IMR-90 (cell line): Measurements from ENCODE around the gene PPP1R12B. TPM values are rescaled to one million over a fixed set of nuclear protein-coding genes. Genes with fewer than 3 reads are reported as not detected.

Experiments
- ATAC-seq: fragments of 200-7000 bp; cut with Tn5 transposase; 2 replicates; pipeline ENCODE4 v1.9.1; 2020; ENCODE audit warnings: low read depth, mild to moderate bottlenecking, moderate library complexity
- BruUV-seq: library from RNA; stranded (reverse); fragments of 400-500 nt; replicated peaks from 2 replicates; lab custom pipeline; 2021; lab: Mats Ljungman, UMichigan
- CTCF ChIA-PET: fragments of 300-600 bp; formaldehyde crosslinking; extraction: SDS; loops from one replicate; lab custom pipeline; 2021; ENCODE audit warnings: antibody characterized with exemption; lab: Yijun Ruan, JAX
- POLR2A ChIA-PET: fragments of 300-600 bp; sonication (Branson Sonifier 250); formaldehyde crosslinking; loops from one replicate; lab custom pipeline; 2022; ENCODE audit warnings: antibody characterized with exemption; ENCODE audit not compliant: unreplicated experiment; lab: Charles Lee
- DNase-seq: peaks from one replicate; pipeline ENCODE4 v3.0.0; 2013
- H2AFZ ChIP-seq: replicated peaks from 2 replicates; pipeline ENCODE3; 2013; ENCODE audit warnings: low read length, mild to moderate bottlenecking; ENCODE audit not compliant: poor library complexity
- H2AK5ac ChIP-seq: 2 replicates; pipeline ENCODE4 v1.6.1; 2013; ENCODE audit warnings: low read depth, low read length, inconsistent platforms
- H2AK9ac ChIP-seq: replicated peaks from 2 replicates; pipeline ENCODE3; 2013; ENCODE audit warnings: mild to moderate bottlenecking, low read depth, low read length, moderate library complexity; ENCODE audit not compliant: poor library complexity
- H2BK120ac ChIP-seq: 2 replicates; pipeline ENCODE4 v1.6.1; 2013; ENCODE audit warnings: low read depth, low read length, inconsistent platforms
- H2BK15ac ChIP-seq: 3 replicates; pipeline ENCODE4 v1.6.1; 2013; ENCODE audit warnings: low read depth, low read length, inconsistent platforms
- H2BK20ac ChIP-seq: 2 replicates; pipeline ENCODE4 v1.6.1; 2013; ENCODE audit warnings: low read depth, mild to moderate bottlenecking, inconsistent platforms, low read length, moderate library complexity
- H2BK5ac ChIP-seq: 2 replicates; pipeline ENCODE4 v1.6.1; 2013; ENCODE audit warnings: mild to moderate bottlenecking, low read depth, low read length, inconsistent platforms; ENCODE audit not compliant: poor library complexity, severe bottlenecking
- H3K14ac ChIP-seq: replicated peaks from 2 replicates; pipeline ENCODE4 v1.6.1; 2013; ENCODE audit warnings: low read depth, low read length, inconsistent platforms
- H3K18ac ChIP-seq: 2 replicates; pipeline ENCODE4 v1.6.1; 2013; ENCODE audit warnings: low read depth, low read length, control low read depth
- H3K23ac ChIP-seq: 2 replicates; pipeline ENCODE4 v1.6.1; 2013; ENCODE audit warnings: low read depth, low read length, inconsistent platforms
- H3K27ac ChIP-seq: 2 replicates; pipeline ENCODE4 v1.5.1; 2013; ENCODE audit warnings: mild to moderate bottlenecking, control low read depth, low read length; ENCODE audit not compliant: insufficient read depth
- H3K27me3 ChIP-seq: 2 replicates; pipeline ENCODE4 v1.6.1; 2013; ENCODE audit warnings: low read length; ENCODE audit not compliant: control insufficient read depth, insufficient read depth
- H3K36me3 ChIP-seq: 2 replicates; pipeline ENCODE4 v1.6.1; 2013; ENCODE audit warnings: low read length, mixed read lengths; ENCODE audit not compliant: control insufficient read depth, insufficient read depth
- H3K4ac ChIP-seq: 2 replicates; pipeline ENCODE4 v1.6.1; 2013; ENCODE audit warnings: low read depth, low read length, inconsistent platforms
- H3K4me1 ChIP-seq: 2 replicates; pipeline ENCODE4 v1.6.1; 2013; ENCODE audit warnings: low read length, mixed read lengths; ENCODE audit not compliant: control insufficient read depth, insufficient read depth
- H3K4me2 ChIP-seq: 2 replicates; pipeline ENCODE4 v1.6.1; 2013; ENCODE audit warnings: low read depth, mild to moderate bottlenecking, control low read depth, low read length, moderate library complexity
- H3K4me3 ChIP-seq: 2 replicates; pipeline ENCODE4 v1.5.1; 2013; ENCODE audit warnings: low read depth, mild to moderate bottlenecking, control low read depth, low read length, moderate library complexity; ENCODE audit not compliant: insufficient read depth
- H3K56ac ChIP-seq: 2 replicates; pipeline ENCODE4 v1.6.1; 2013; ENCODE audit warnings: low read length, inconsistent platforms; ENCODE audit not compliant: insufficient read depth; ENCODE audit errors: extremely low read depth
- H3K79me1 ChIP-seq, 2 experiments: 2 replicates each; pipeline ENCODE4 v1.6.1; 2013; ENCODE audit warnings: low read length in 2 of 2, inconsistent platforms in 1 of 2, low read depth in 1 of 2
- H3K9ac ChIP-seq: 2 replicates; pipeline ENCODE4 v1.6.1; 2013; ENCODE audit warnings: low read depth, low read length, control low read depth
- H3K9me1 ChIP-seq: 2 replicates; pipeline ENCODE4 v1.6.1; 2013; ENCODE audit warnings: low read length, inconsistent platforms; ENCODE audit not compliant: insufficient read depth
- H3K9me3 ChIP-seq: 2 replicates; pipeline ENCODE4 v1.6.1; 2013; ENCODE audit warnings: low read length; ENCODE audit not compliant: control insufficient read depth, insufficient read depth
- H4K20me1 ChIP-seq: 2 replicates; pipeline ENCODE4 v1.6.1; 2013; ENCODE audit warnings: low read length, inconsistent platforms; ENCODE audit not compliant: insufficient read depth
- H4K5ac ChIP-seq: 2 replicates; pipeline ENCODE4 v1.6.1; 2013; ENCODE audit warnings: mild to moderate bottlenecking, low read depth, low read length, control low read depth
- H4K8ac ChIP-seq, 2 experiments: 2 replicates each; pipeline ENCODE4 v1.6.1; 2013; ENCODE audit warnings: low read depth in 2 of 2, low read length in 2 of 2, control low read depth in 1 of 2, inconsistent platforms in 1 of 2
- H4K91ac ChIP-seq: 2 replicates; pipeline ENCODE4 v1.6.1; 2013; ENCODE audit warnings: low read depth, low read length, inconsistent platforms; ENCODE audit not compliant: insufficient read depth
- BHLHE40 ChIP-seq: fragments of 150-350 bp; IDR thresholded peaks from 2 replicates; pipeline ENCODE4 v1.6.1; 2016; ENCODE audit warnings: mild to moderate bottlenecking, low read depth, low read length
- CEBPB ChIP-seq: IDR thresholded peaks from 2 replicates; pipeline ENCODE4 v1.6.1; 2012; ENCODE audit warnings: low read depth, low read length, improper control_type of control experiment
- FOS ChIP-seq: fragments of 150-350 bp; IDR thresholded peaks from 2 replicates; pipeline ENCODE4 v1.6.1; 2016; ENCODE audit warnings: low read depth, low read length
- MAFK ChIP-seq: IDR thresholded peaks from 2 replicates; pipeline ENCODE4 v1.6.1; 2012; ENCODE audit warnings: low read depth, low read length, improper control_type of control experiment
- MAZ ChIP-seq: IDR thresholded peaks from 2 replicates; pipeline ENCODE4 v1.6.1; 2012; ENCODE audit warnings: low read depth, mild to moderate bottlenecking, low read length, improper control_type of control experiment, moderate library complexity, borderline replicate concordance
- NFE2L2 ChIP-seq: fragments of 150-350 bp; IDR thresholded peaks from 2 replicates; pipeline ENCODE4 v1.6.1; 2016; ENCODE audit warnings: low read depth, mild to moderate bottlenecking, low read length
- RAD21 ChIP-seq: IDR thresholded peaks from 2 replicates; pipeline ENCODE4 v1.6.1; 2012; ENCODE audit warnings: low read length, improper control_type of control experiment
- RCOR1 ChIP-seq: IDR thresholded peaks from 2 replicates; pipeline ENCODE4 v1.6.1; 2012; ENCODE audit warnings: mild to moderate bottlenecking, low read length, improper control_type of control experiment; ENCODE audit not compliant: insufficient replicate concordance
- RFX5 ChIP-seq: IDR thresholded peaks from 2 replicates; pipeline ENCODE4 v1.8.0; 2012; ENCODE audit warnings: low read depth, mild to moderate bottlenecking, low read length, moderate library complexity
- whole genome bisulfite sequencing, 2 experiments: methylation state at CpG; one replicate each; pipeline versions ENCODE4 v1.1.5 to v1.1.7; 2013; ENCODE audit warnings: missing lambda C conversion rate in 2 of 2; ENCODE audit not compliant: insufficient read length in 1 of 2; ENCODE audit errors: extremely low coverage in 2 of 2; 5-methylcytosine and 5-hydroxymethylcytosine counted together
- dilution Hi-C: fragments of 300-500 bp; cut with HindIII; formaldehyde crosslinking; loops from one replicate; pipeline ENCODE4 v1.14.3; 2018; ENCODE audit warnings: low sequenced_read_pairs; ENCODE audit not compliant: unreplicated experiment
- in situ Hi-C: fragments of 300-500 bp; cut with MboI; formaldehyde crosslinking; loops from 3 replicates; pipeline ENCODE4 v1.14.3; 2019; ENCODE audit warnings: low sequenced_read_pairs, inconsistent platforms, mixed read lengths
- intact Hi-C: fragments of 100-400 bp; cut with micrococcal nuclease; formaldehyde crosslinking; loops from 2 replicates; pipeline ENCODE4 v1.10.0; 2022
- polyA plus RNA-seq, 3 experiments: library from polyadenylated mRNA; depleted of rRNA; stranded (reverse); fragments of >200 nt; gene quantifications; 2 replicates each; pipeline ENCODE4 v1.2.3, GENCODE V29; 2012; ENCODE audit warnings: low replicate concordance in 1 of 3
- total RNA-seq: library from RNA; depleted of rRNA; stranded (reverse); fragments of >200 nt; gene quantifications from 2 replicates; pipeline ENCODE4 v1.2.3, GENCODE V29; 2012

The PPP1R12B gene
- total and polyA plus RNA-seq, 2 of the 4 experiments (the other 2 are of a cell fraction) = 8.5 to 12.0 TPM

DNA sequence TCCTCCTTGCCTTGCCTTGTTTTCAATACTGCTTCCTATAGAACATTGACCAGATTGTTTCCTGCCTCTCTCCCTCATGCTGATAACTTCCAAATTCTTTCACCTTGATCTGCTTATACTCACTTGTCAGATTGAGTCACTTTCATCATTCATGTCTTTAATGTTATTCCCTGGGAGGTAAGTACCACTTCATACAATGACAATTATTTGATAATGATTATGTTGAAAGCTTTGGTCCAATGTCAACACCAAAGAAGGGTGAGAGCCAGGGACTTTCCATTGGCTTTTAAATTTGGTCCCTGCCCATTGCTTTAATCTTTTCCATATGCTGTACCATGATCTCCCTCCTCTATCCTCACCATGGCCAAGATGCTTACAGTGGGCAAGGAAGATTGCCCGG, 224.4 kb downstream of the PPP1R12B start:
- Histone ChIP-seq H3K4ac (peak overlapping the region; percentile 54; the same call in 1 of the 2 replicates), H2AK5ac (peak overlapping the region; percentile 76; the same call in 1 of the 2 replicates), H3K36me3 (0 out of 2 replicates have a peak, but pooled peaks cover 1% of the 10 kb centered on the region), H2BK5ac (no peak overlapping the region), H2AFZ (no peak overlapping the region), H4K91ac (peak overlapping the region; percentile 6), H2BK20ac (0 out of 2 replicates have a peak overlapping the region, but pooled peaks have one; percentile 10), H3K27ac (no peak overlapping the region), H4K8ac (0 out of 4 replicates have a peak overlapping the region, but pooled peaks of 1 of the 2 experiments have one; percentile 30), H3K79me1 (no peaks in the 10 kb centered on the region), H3K14ac (no peak overlapping the region), H4K5ac (no peak overlapping the region), H3K23ac (no peak overlapping the region), H4K20me1 (no peaks in the 10 kb centered on the region), H2BK120ac (peak overlapping the region; percentile 52; the same call in 1 of the 2 replicates), H3K4me2 (no peak overlapping the region), H3K27me3 (no peaks in the 10 kb centered on the region), H2AK9ac (no peak overlapping the region), H2BK15ac (peak overlapping the region; percentile 42; the same call in 1 of the 3 replicates), H3K9me1 (peaks cover 9% of the 10 kb centered on the region), H3K18ac (no peak overlapping the region), H3K56ac (no peak overlapping the region), H3K4me3 (no peak overlapping the region), H3K9ac (no peak overlapping the region), H3K4me1 (peaks cover 27% of the 10 kb centered on the region), H3K9me3 (no peaks in the 10 kb centered on the region)
- dilution Hi-C loops (no loop called here), intact Hi-C loops (no loop called here), in situ Hi-C loops (no loop called here)
- CTCF ChIA-PET = interaction anchor here (1.1 to 1.2 kb wide), 2 partner anchors 140 to 230 kb away, joined by 3 read pairs; no protein-coding TSS in a partner anchor
- DNase-seq = no peak
- no TSS peak for BruUV-seq
- TF ChIP-seq MAFK = no peak
- no peak for TF ChIP-seq RFX5
- no peak for TF ChIP-seq MAZ
- no peak for TF ChIP-seq FOS
- TF ChIP-seq RCOR1 = no peak
- no peak for TF ChIP-seq RAD21
- TF ChIP-seq NFE2L2 = no peak
- no peak for TF ChIP-seq CEBPB
- TF ChIP-seq BHLHE40 = no peak
- POLR2A ChIA-PET = no interaction called here
- no CpG with 5 or more reads among the region's 1 CpG for WGBS, 2 experiments
- no peak for ATAC-seq
